Loucy (cell line): ENCODE data around the gene PPP4R4.

Experiments
- H2AFZ ChIP-seq: fragments of 200-600 bp; sonication (generic); 2 replicates; pipeline ENCODE4 v1.6.0; 2016; ENCODE audit warnings: antibody characterized with exemption, mild to moderate bottlenecking, low read length, moderate library complexity
- H3F3A ChIP-seq: fragments of 200-600 bp; 2 replicates; pipeline ENCODE4 v1.6.0; 2016; ENCODE audit warnings: antibody characterized with exemption, low read depth, mild to moderate bottlenecking
- H3K27me3 ChIP-seq: fragments of 200-600 bp; sonication (generic); 2 replicates; pipeline ENCODE4 v1.6.1; 2014; ENCODE audit warnings: low read length, mild to moderate bottlenecking; ENCODE audit not compliant: insufficient read depth, poor library complexity, severe bottlenecking
- H3K36me3 ChIP-seq: fragments of 200-600 bp; sonication (generic); 2 replicates; pipeline ENCODE4 v1.6.1; 2016; ENCODE audit warnings: low read length; ENCODE audit not compliant: insufficient read depth
- H3K4me1 ChIP-seq: fragments of 200-600 bp; sonication (generic); 2 replicates; pipeline ENCODE4 v1.5.1; 2014; ENCODE audit warnings: low read length, mild to moderate bottlenecking; ENCODE audit not compliant: insufficient read depth, poor library complexity, severe bottlenecking
- H3K4me2 ChIP-seq: fragments of 200-600 bp; sonication (generic); 2 replicates; pipeline ENCODE4 v1.6.0; 2014; ENCODE audit warnings: antibody characterized with exemption, low read length, low read depth, mild to moderate bottlenecking; ENCODE audit not compliant: poor library complexity, severe bottlenecking
- H3K4me3 ChIP-seq: fragments of 200-600 bp; sonication (generic); 2 replicates; pipeline ENCODE4 v1.5.1; 2014; ENCODE audit warnings: low read length, mild to moderate bottlenecking, mixed read lengths; ENCODE audit not compliant: poor library complexity, severe bottlenecking
- H3K79me2 ChIP-seq: fragments of 200-600 bp; sonication (generic); 2 replicates; pipeline ENCODE4 v1.6.1; 2014; ENCODE audit warnings: low read length; ENCODE audit not compliant: insufficient read depth
- H3K9ac ChIP-seq: fragments of 200-600 bp; sonication (generic); 2 replicates; pipeline ENCODE4 v1.6.0; 2014; ENCODE audit warnings: mild to moderate bottlenecking, low read depth, low read length, moderate library complexity; ENCODE audit not compliant: poor library complexity, severe bottlenecking
- H3K9me2 ChIP-seq: fragments of 200-600 bp; sonication (generic); replicated peaks from 2 replicates; pipeline ENCODE4 v1.6.1; 2016; ENCODE audit warnings: low read depth, low read length, mixed read lengths
- H3K9me3 ChIP-seq: fragments of 200-600 bp; sonication (generic); 2 replicates; pipeline ENCODE4 v1.6.1; 2014; ENCODE audit warnings: mild to moderate bottlenecking, antibody characterized with exemption, low read length, low read depth; ENCODE audit not compliant: insufficient read depth
- H4K20me1 ChIP-seq: fragments of 200-600 bp; sonication (generic); 2 replicates; pipeline ENCODE4 v1.6.0; 2014; ENCODE audit warnings: antibody characterized with exemption, low read length, mild to moderate bottlenecking; ENCODE audit not compliant: insufficient read depth, poor library complexity, severe bottlenecking
- EZH2phosphoT487 ChIP-seq: fragments of 200-600 bp; IDR thresholded peaks from 2 replicates; pipeline ENCODE4 v1.6.1; 2018; ENCODE audit warnings: antibody characterized with exemption, mild to moderate bottlenecking, moderate library complexity, borderline replicate concordance
- TF ChIP-seq, protein P1 (sequence below): fragments of 200-600 bp; sonication (generic); conservative IDR thresholded peaks from 2 replicates; pipeline ENCODE4 v1.5.1; 2014; ENCODE audit warnings: mild to moderate bottlenecking, antibody characterized with exemption, low read length

Gene PPP4R4

DNA sequence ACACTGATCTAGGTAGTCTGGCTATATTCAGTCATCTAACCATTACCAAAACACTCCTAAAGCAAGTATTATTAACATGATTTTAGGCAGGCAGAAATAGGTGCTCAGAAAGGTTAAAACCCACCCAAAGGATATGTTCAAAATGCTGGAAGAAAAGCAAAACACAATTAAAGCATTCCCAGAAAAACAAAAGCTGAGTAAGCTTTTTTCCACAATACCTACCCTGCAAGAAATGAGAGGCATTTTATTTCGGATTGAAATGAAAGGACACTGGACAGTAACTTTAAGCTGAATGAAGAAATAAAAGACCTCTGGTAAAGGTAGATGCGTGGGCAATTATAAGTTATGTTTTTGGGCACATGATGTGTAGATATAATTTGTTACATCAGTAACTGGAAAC lies 140.8 kb downstream of the PPP4R4 start:
- no peak for TF ChIP-seq EZH2phosphoT487
- TF ChIP-seq, protein P1, sequence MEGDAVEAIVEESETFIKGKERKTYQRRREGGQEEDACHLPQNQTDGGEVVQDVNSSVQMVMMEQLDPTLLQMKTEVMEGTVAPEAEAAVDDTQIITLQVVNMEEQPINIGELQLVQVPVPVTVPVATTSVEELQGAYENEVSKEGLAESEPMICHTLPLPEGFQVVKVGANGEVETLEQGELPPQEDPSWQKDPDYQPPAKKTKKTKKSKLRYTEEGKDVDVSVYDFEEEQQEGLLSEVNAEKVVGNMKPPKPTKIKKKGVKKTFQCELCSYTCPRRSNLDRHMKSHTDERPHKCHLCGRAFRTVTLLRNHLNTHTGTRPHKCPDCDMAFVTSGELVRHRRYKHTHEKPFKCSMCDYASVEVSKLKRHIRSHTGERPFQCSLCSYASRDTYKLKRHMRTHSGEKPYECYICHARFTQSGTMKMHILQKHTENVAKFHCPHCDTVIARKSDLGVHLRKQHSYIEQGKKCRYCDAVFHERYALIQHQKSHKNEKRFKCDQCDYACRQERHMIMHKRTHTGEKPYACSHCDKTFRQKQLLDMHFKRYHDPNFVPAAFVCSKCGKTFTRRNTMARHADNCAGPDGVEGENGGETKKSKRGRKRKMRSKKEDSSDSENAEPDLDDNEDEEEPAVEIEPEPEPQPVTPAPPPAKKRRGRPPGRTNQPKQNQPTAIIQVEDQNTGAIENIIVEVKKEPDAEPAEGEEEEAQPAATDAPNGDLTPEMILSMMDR = no peak
- Histone ChIP-seq H4K20me1 (no peaks in the 10 kb centered on the region), H3K27me3 (no peaks in the 10 kb centered on the region), H3K36me3 (no peaks in the 10 kb centered on the region), H3K4me3 (no peak overlapping the region), H3K4me2 (no peak overlapping the region), H3K9ac (no peak overlapping the region), H3F3A (no peaks in the 10 kb centered on the region), H3K4me1 (no peaks in the 10 kb centered on the region), H2AFZ (no peak overlapping the region), H3K79me2 (no peaks in the 10 kb centered on the region), H3K9me2 (no peaks in the 10 kb centered on the region), H3K9me3 (no peaks in the 10 kb centered on the region)

DNA sequence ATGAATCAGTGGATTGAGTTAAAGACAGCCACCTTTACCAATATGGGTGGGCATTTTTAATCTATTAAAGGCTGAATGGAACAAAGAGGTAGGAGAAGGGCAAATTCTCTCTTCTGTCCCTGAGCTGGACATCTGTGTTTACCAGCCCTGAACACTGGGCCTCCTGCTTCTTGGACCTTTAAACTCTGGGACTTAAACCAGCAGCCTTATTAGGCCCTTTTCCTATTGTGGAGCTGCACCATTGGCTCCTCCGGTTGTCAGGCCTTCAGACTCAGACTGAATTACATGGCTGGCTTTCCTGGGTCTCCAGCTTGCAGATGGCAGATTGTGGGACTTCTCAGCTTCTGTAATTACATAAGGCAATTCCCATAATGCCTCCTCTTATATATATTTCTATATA lies 142.6 kb downstream of the PPP4R4 start:
- H3K4me3 ChIP-seq = no peak overlapping the region
- no peak overlapping the region for H3K9ac ChIP-seq
- no peak overlapping the region for H3K4me2 ChIP-seq
- H3F3A ChIP-seq = no peaks in the 10 kb centered on the region
- no peaks in the 10 kb centered on the region for H3K4me1 ChIP-seq
- H4K20me1 ChIP-seq = no peaks in the 10 kb centered on the region
- no peak overlapping the region for H2AFZ ChIP-seq
- no peaks in the 10 kb centered on the region for H3K79me2 ChIP-seq
- TF ChIP-seq, protein P1 = no peak
- TF ChIP-seq EZH2phosphoT487 = no peak
- no peaks in the 10 kb centered on the region for H3K36me3 ChIP-seq
- H3K27me3 ChIP-seq = no peaks in the 10 kb centered on the region
- no peaks in the 10 kb centered on the region for H3K9me3 ChIP-seq
- H3K9me2 ChIP-seq = no peaks in the 10 kb centered on the region; the same call in 1 of the 2 replicates

DNA sequence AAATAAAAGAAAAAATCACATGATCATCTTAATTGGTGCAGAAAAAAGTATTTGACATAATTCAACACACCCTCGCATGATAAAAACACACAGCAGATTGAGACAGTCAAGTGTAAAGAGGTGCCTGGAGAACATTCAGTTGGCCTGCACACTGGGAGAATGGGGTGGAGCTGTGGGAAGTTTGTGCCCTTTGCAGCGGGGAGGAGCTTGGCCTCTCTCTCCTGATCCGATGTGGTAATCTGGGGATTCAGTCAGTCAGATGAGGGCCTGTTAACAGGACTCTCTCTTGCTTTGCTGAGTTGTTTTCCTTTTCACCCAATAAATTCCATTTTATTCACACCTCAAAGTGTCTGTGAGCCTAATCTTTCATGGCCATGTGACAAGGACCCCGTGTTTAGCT lies 143.1 kb downstream of the PPP4R4 start:
- no peak for TF ChIP-seq EZH2phosphoT487
- TF ChIP-seq, protein P1 = no peak
- H3K4me3 ChIP-seq = no peak overlapping the region
- H3K9me3 ChIP-seq = no peaks in the 10 kb centered on the region
- H3K79me2 ChIP-seq = no peaks in the 10 kb centered on the region
- H3F3A ChIP-seq = no peaks in the 10 kb centered on the region
- no peak overlapping the region for H2AFZ ChIP-seq
- no peaks in the 10 kb centered on the region for H4K20me1 ChIP-seq
- no peaks in the 10 kb centered on the region; the same call in 1 of the 2 replicates for H3K9me2 ChIP-seq
- H3K4me1 ChIP-seq = no peaks in the 10 kb centered on the region
- H3K9ac ChIP-seq = no peak overlapping the region
- H3K4me2 ChIP-seq = no peak overlapping the region
- H3K36me3 ChIP-seq = no peaks in the 10 kb centered on the region
- H3K27me3 ChIP-seq = no peaks in the 10 kb centered on the region
